Measurements from ENCODE around the gene CLIC5. TPM values are rescaled to one million over a fixed set of nuclear protein-coding genes. Genes with fewer than 3 reads are reported as not detected.

The CLIC5 gene
- total and polyA plus RNA-seq, 2 of the 8 experiments (the other 6 are each of a cell fraction or from before 2014, with no cell fraction given): 0.12 to 0.15 TPM

GRCh38 chr6:45880676-45881075, 135.0 kb downstream of the CLIC5 start (continued):
- TF ChIP-seq POLR2A (IDR thresholded peaks at IDR 0.05; ENCODE audit: control extremely low read depth in 1 of 2, low read depth in 2 of 2, low read length in 2 of 2) (no peak), TAF1 (IDR thresholded peaks at IDR 0.05; ENCODE audit: low read depth, low read length) (no peak), TEAD4 (IDR thresholded peaks at IDR 0.05; ENCODE audit: low read depth, low read length) (no peak), SIN3A (conservative IDR thresholded peaks at IDR 0.05 in 1 of 2, IDR thresholded peaks at IDR 0.05 in 1 of 2; ENCODE audit: low read depth in 1 of 2, low read length in 2 of 2) (no peak), EGR1 (IDR thresholded peaks at IDR 0.05; ENCODE audit: borderline replicate concordance, low read depth, low read length) (no peak), CHD7 (IDR thresholded peaks at IDR 0.05; ENCODE audit: insufficient replicate concordance, low read length) (no peak), NRF1 (IDR thresholded peaks at IDR 0.05; ENCODE audit: low read depth, low read length) (no peak), CHD1 (IDR thresholded peaks at IDR 0.05; ENCODE audit: low read depth, low read length) (no peak), FOSL1 (IDR thresholded peaks at IDR 0.05; ENCODE audit: insufficient read depth, low read depth, low read length) (no peak)

Data from H1 (cell line).